ENCODE data around the gene ASXL1.

GRCh38 chr20:32450484-32451061 lies 92.4 kb downstream of the ASXL1 start:
- no peak for TF ChIP-seq GLIS3 (CRISPR knock-in tag; IDR thresholded peaks at IDR 0.05)
- no peak for TF ChIP-seq POU6F1 (CRISPR knock-in tag; IDR thresholded peaks at IDR 0.05; ENCODE audit: borderline replicate concordance, low read depth)
- no peak for TF ChIP-seq TCF4 (CRISPR knock-in tag; IDR thresholded peaks at IDR 0.05; ENCODE audit: borderline replicate concordance)
- TF ChIP-seq ZFP3 (CRISPR knock-in tag; IDR thresholded peaks at IDR 0.05): no peak
